K562 (cell line): ENCODE data around the gene WFDC11. TPM values are rescaled to one million over a fixed set of nuclear protein-coding genes. Genes with fewer than 3 reads are reported as not detected.

Experiments
- CHCHD3 ChIP-seq: fragments of 250-450 bp; sonication (Bioruptor Pico); IDR thresholded peaks from 2 replicates; pipeline ENCODE4 v2.1.2; 2022; ENCODE audit warnings: mild to moderate bottlenecking
- CXXC5 ChIP-seq: fragments of 250-450 bp; sonication (Bioruptor Pico); IDR thresholded peaks from 2 replicates; pipeline ENCODE4 v1.8.0; 2022; ENCODE audit warnings: inconsistent platforms, mild to moderate bottlenecking, moderate library complexity
- HEY1 ChIP-seq: fragments of 250-450 bp; sonication (Bioruptor Pico); IDR thresholded peaks from 2 replicates; pipeline ENCODE4 v1.5.0; 2020; ENCODE audit warnings: mild to moderate bottlenecking, moderate library complexity, borderline replicate concordance
- POLR2AphosphoS5 ChIP-seq: IDR thresholded peaks from 2 replicates; pipeline ENCODE4 v1.6.1; 2011; ENCODE audit warnings: mild to moderate bottlenecking, low read depth, low read length, moderate library complexity; ENCODE audit not compliant: control insufficient read depth, insufficient read depth
- RAD21 ChIP-seq, 2 experiments: fragments of 250-450 bp in 1 of 2; fragments of 450-650 bp in 1 of 2; sonication (Bioruptor Pico) in 1 of 2; formaldehyde crosslinking in 1 of 2; IDR thresholded peaks in 1 of 2; conservative IDR thresholded peaks in 1 of 2; 2 replicates each; pipeline versions ENCODE4 v1.4.0 to v1.8.0; 2020 to 2022; ENCODE audit warnings: mild to moderate bottlenecking in 2 of 2, moderate library complexity in 1 of 2
- SOX6 ChIP-seq: fragments of 450-650 bp; IDR thresholded peaks from 2 replicates; pipeline ENCODE4 v1.6.1; 2014; ENCODE audit warnings: mild to moderate bottlenecking
- SPI1 ChIP-seq: IDR thresholded peaks from 2 replicates; pipeline ENCODE4 v1.6.1; 2011; ENCODE audit warnings: low read depth, low read length, control low read depth, borderline replicate concordance
- SRF ChIP-seq, 2 experiments: fragments of 250-450, 450-650 bp in 1 of 2; sonication (Bioruptor Pico) in 1 of 2; sonication (generic) in 1 of 2; formaldehyde crosslinking; IDR thresholded peaks; 2 replicates each; pipeline versions ENCODE4 v1.5.0 to v1.5.1; 2020 to 2022; ENCODE audit warnings: mild to moderate bottlenecking in 1 of 2, missing genetic modification reagents in 1 of 2
- STAG1 ChIP-seq: sonication (generic); formaldehyde crosslinking; IDR thresholded peaks from 2 replicates; pipeline ENCODE4 v1.5.0; 2020; ENCODE audit warnings: missing genetic modification reagents, borderline replicate concordance
- TCF7L2 ChIP-seq: fragments of 150-350 bp; IDR thresholded peaks from 2 replicates; pipeline ENCODE4 v1.6.1; 2016; ENCODE audit warnings: low read depth, mild to moderate bottlenecking, low read length, moderate library complexity
- ZNF124 ChIP-seq: sonication (generic); formaldehyde crosslinking; IDR thresholded peaks from 2 replicates; pipeline ENCODE4 v1.8.1; 2022; ENCODE audit warnings: missing genetic modification reagents
- ZNF589 ChIP-seq: fragments of 200-800 bp; sonication (Bioruptor generic); IDR thresholded peaks from 2 replicates; pipeline ENCODE4 v1.6.1; 2016; ENCODE audit warnings: low read depth, missing genetic modification characterization, missing compliant biosample characterization
- polyA plus RNA-seq, 8 experiments: library from polyadenylated mRNA; depleted of rRNA in 4 of 8; stranded (reverse) in 5 of 8; unstranded in 3 of 8; fragments of >200 nt; fragmentation: Nextera tagmentation in 2 of 8; fragmentation: Illumina TruSeq in 1 of 8; extraction: Ambion mirVana in 2 of 8; extraction: Trizol in 1 of 8; gene quantifications; 2 replicates each; pipeline versions ENCODE4 v1.2.1 to v1.2.3, GENCODE V29; 2011 to 2014; ENCODE audit warnings: inconsistent platforms in 1 of 8, missing spikeins in 1 of 8
- total RNA-seq, 7 experiments: library from RNA; depleted of rRNA in 6 of 7; stranded (reverse); fragments of >200 nt in 6 of 7; fragmentation: Illumina TruSeq in 2 of 7; extraction: Trizol in 2 of 7; gene quantifications; 2 replicates each; pipeline versions ENCODE4 v1.2.1 to v1.2.3, GENCODE V29; 2011 to 2021; ENCODE audit warnings: low replicate concordance in 1 of 7
- TF ChIP-seq, protein P1 (sequence below): sonication (generic); formaldehyde crosslinking; IDR thresholded peaks from 2 replicates; pipeline ENCODE4 v1.5.0; 2020; ENCODE audit warnings: missing genetic modification reagents
- TF ChIP-seq, protein P2 (sequence below), 3 experiments: IDR thresholded peaks in 2 of 3; conservative IDR thresholded peaks in 1 of 3; 2 replicates each; pipeline ENCODE4 v1.5.1; 2011 to 2012; ENCODE audit warnings: low read length in 3 of 3, mild to moderate bottlenecking in 3 of 3, control low read depth in 2 of 3, improper control_type of control experiment in 1 of 3, inconsistent platforms in 1 of 3, low read depth in 1 of 3, mixed read lengths in 1 of 3, moderate library complexity in 1 of 3; ENCODE audit not compliant: insufficient read depth in 2 of 3
- TF ChIP-seq, protein P3 (sequence below), 2 experiments: IDR thresholded peaks; 2 replicates each; pipeline ENCODE4 v1.6.1; 2011; ENCODE audit warnings: borderline replicate concordance in 1 of 2, control low read depth in 1 of 2, low read depth in 1 of 2, low read length in 1 of 2, mild to moderate bottlenecking in 1 of 2, mixed read lengths in 1 of 2, moderate library complexity in 1 of 2; ENCODE audit not compliant: insufficient read depth in 1 of 2, insufficient read length in 1 of 2, poor library complexity in 1 of 2, severe bottlenecking in 1 of 2; ENCODE audit errors: extremely low read depth in 1 of 2
- TF ChIP-seq, protein P4 (sequence below): fragments of 450-650 bp; IDR thresholded peaks from 2 replicates; pipeline ENCODE4 v1.6.1; 2017; ENCODE audit warnings: mild to moderate bottlenecking, moderate library complexity
- TF ChIP-seq, protein P5 (sequence below): fragments of 450-650 bp; formaldehyde crosslinking; IDR thresholded peaks from 2 replicates; pipeline ENCODE4 v1.4.0; 2020; ENCODE audit warnings: mild to moderate bottlenecking, moderate library complexity
- TF ChIP-seq, protein P6 (sequence below): fragments of 250-450 bp; sonication (Bioruptor Pico); IDR thresholded peaks from 2 replicates; pipeline ENCODE4 v1.8.0; 2021; ENCODE audit warnings: moderate library complexity, mild to moderate bottlenecking, inconsistent platforms

Gene WFDC11
- total and polyA plus RNA-seq, 9 of the 15 experiments (the other 6 are each of a cell fraction or from before 2014, with no cell fraction given) = not detected

DNA sequence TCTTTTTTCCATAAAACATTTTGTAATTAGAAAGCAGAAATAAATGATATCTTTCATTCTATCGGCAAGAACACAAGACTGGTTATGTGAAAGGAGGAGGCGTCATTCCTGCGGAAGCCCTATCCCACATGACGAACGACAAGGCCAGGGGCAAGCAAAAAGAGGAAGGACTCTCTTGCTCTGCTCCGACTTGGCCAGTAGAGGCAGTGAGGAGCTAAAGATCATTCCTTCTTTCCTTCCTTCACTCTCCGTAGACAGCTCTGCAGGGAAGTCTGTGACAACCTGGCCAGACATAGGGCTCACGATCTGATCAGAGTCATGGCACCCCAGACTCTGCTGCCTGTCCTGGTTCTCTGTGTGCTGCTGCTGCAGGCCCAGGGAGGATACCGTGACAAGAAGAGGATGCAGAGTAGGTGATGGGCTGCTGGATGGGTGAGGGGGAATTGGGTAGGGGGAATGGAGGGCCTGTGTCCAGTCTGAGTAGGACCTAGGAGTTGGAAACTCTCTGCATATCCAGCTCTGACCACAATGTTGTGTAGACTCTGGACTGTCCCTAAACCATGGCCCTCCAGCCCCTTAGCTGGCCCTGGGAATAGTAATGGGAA is 40.4 kb downstream of the WFDC11 start, which contains the start of gene WFDC10A (continued):
- TF ChIP-seq, protein P1, sequence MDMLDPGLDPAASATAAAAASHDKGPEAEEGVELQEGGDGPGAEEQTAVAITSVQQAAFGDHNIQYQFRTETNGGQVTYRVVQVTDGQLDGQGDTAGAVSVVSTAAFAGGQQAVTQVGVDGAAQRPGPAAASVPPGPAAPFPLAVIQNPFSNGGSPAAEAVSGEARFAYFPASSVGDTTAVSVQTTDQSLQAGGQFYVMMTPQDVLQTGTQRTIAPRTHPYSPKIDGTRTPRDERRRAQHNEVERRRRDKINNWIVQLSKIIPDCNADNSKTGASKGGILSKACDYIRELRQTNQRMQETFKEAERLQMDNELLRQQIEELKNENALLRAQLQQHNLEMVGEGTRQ (CRISPR knock-in tag) = no peak
- no peak for TF ChIP-seq SOX6
- TF ChIP-seq ZNF124 (CRISPR knock-in tag) = no peak
- TF ChIP-seq RAD21 (CRISPR knock-in tag; conservative IDR thresholded peaks at IDR 0.05 in 1 of 2, IDR thresholded peaks at IDR 0.05 in 1 of 2) = peak in 1 of 2 experiments; percentile 39; a peak in 3 of 4 replicates
- TF ChIP-seq STAG1 = peak; percentile 15; the same call in 1 of the 2 replicates
- TF ChIP-seq, protein P2, sequence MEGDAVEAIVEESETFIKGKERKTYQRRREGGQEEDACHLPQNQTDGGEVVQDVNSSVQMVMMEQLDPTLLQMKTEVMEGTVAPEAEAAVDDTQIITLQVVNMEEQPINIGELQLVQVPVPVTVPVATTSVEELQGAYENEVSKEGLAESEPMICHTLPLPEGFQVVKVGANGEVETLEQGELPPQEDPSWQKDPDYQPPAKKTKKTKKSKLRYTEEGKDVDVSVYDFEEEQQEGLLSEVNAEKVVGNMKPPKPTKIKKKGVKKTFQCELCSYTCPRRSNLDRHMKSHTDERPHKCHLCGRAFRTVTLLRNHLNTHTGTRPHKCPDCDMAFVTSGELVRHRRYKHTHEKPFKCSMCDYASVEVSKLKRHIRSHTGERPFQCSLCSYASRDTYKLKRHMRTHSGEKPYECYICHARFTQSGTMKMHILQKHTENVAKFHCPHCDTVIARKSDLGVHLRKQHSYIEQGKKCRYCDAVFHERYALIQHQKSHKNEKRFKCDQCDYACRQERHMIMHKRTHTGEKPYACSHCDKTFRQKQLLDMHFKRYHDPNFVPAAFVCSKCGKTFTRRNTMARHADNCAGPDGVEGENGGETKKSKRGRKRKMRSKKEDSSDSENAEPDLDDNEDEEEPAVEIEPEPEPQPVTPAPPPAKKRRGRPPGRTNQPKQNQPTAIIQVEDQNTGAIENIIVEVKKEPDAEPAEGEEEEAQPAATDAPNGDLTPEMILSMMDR (IDR thresholded peaks at IDR 0.05 in 2 of 3, conservative IDR thresholded peaks at IDR 0.05 in 1 of 3; ENCODE audit: insufficient read depth in 2 of 3, low read depth in 1 of 3, low read length in 3 of 3) = peak; percentile 61 to 90 (median 73)
- TF ChIP-seq, protein P3, sequence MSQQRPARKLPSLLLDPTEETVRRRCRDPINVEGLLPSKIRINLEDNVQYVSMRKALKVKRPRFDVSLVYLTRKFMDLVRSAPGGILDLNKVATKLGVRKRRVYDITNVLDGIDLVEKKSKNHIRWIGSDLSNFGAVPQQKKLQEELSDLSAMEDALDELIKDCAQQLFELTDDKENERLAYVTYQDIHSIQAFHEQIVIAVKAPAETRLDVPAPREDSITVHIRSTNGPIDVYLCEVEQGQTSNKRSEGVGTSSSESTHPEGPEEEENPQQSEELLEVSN (IDR thresholded peaks at IDR 0.05; ENCODE audit: borderline replicate concordance in 1 of 2, extremely low read depth in 1 of 2, insufficient read depth in 1 of 2, insufficient read length in 1 of 2, low read depth in 1 of 2, low read length in 1 of 2, poor library complexity in 1 of 2, severe bottlenecking in 1 of 2) = no peak
- no peak for TF ChIP-seq HEY1
- TF ChIP-seq POLR2AphosphoS5 = no peak
- no peak for TF ChIP-seq TCF7L2
- TF ChIP-seq SRF (CRISPR knock-in tag; IDR thresholded peaks at IDR 0.05) = no peak
- no peak for TF ChIP-seq ZNF589 (CRISPR knock-in tag)
- TF ChIP-seq, protein P4, sequence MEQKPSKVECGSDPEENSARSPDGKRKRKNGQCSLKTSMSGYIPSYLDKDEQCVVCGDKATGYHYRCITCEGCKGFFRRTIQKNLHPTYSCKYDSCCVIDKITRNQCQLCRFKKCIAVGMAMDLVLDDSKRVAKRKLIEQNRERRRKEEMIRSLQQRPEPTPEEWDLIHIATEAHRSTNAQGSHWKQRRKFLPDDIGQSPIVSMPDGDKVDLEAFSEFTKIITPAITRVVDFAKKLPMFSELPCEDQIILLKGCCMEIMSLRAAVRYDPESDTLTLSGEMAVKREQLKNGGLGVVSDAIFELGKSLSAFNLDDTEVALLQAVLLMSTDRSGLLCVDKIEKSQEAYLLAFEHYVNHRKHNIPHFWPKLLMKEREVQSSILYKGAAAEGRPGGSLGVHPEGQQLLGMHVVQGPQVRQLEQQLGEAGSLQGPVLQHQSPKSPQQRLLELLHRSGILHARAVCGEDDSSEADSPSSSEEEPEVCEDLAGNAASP = no peak
- no peak for TF ChIP-seq CXXC5 (CRISPR knock-in tag)
- TF ChIP-seq, protein P5, sequence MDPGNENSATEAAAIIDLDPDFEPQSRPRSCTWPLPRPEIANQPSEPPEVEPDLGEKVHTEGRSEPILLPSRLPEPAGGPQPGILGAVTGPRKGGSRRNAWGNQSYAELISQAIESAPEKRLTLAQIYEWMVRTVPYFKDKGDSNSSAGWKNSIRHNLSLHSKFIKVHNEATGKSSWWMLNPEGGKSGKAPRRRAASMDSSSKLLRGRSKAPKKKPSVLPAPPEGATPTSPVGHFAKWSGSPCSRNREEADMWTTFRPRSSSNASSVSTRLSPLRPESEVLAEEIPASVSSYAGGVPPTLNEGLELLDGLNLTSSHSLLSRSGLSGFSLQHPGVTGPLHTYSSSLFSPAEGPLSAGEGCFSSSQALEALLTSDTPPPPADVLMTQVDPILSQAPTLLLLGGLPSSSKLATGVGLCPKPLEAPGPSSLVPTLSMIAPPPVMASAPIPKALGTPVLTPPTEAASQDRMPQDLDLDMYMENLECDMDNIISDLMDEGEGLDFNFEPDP (CRISPR knock-in tag) = no peak
- TF ChIP-seq, protein P6, sequence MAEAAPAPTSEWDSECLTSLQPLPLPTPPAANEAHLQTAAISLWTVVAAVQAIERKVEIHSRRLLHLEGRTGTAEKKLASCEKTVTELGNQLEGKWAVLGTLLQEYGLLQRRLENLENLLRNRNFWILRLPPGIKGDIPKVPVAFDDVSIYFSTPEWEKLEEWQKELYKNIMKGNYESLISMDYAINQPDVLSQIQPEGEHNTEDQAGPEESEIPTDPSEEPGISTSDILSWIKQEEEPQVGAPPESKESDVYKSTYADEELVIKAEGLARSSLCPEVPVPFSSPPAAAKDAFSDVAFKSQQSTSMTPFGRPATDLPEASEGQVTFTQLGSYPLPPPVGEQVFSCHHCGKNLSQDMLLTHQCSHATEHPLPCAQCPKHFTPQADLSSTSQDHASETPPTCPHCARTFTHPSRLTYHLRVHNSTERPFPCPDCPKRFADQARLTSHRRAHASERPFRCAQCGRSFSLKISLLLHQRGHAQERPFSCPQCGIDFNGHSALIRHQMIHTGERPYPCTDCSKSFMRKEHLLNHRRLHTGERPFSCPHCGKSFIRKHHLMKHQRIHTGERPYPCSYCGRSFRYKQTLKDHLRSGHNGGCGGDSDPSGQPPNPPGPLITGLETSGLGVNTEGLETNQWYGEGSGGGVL = no peak
- peak; percentile 79 for TF ChIP-seq SPI1
- no peak for TF ChIP-seq CHCHD3
